SH-SY5Y (cell line): ENCODE measurements around the gene MUC15.

Experiments
- GATA2 ChIP-seq: IDR thresholded peaks from 2 replicates; pipeline ENCODE4 v1.6.1; 2011; ENCODE audit warnings: mild to moderate bottlenecking, low read depth, low read length
- GATA3 ChIP-seq: IDR thresholded peaks from 2 replicates; pipeline ENCODE4 v1.6.1; 2011; ENCODE audit warnings: low read depth, mild to moderate bottlenecking, low read length, moderate library complexity

GRCh38 chr11:26573896-26574295 lies 1.8 kb upstream of the MUC15 start:
- no peak for TF ChIP-seq GATA2
- no peak for TF ChIP-seq GATA3
